Measurements from ENCODE around the gene EDAR. TPM values are rescaled to one million over a fixed set of nuclear protein-coding genes. Genes with fewer than 3 reads are reported as not detected.

Gene EDAR
- total RNA-seq, 2 donors from 2014 or later, result not detected

- H3K36me3 Mint-ChIP-seq (ENCODE audit: low read depth), result no peaks in the 10 kb centered on the region
- TF ChIP-seq, protein P1, sequence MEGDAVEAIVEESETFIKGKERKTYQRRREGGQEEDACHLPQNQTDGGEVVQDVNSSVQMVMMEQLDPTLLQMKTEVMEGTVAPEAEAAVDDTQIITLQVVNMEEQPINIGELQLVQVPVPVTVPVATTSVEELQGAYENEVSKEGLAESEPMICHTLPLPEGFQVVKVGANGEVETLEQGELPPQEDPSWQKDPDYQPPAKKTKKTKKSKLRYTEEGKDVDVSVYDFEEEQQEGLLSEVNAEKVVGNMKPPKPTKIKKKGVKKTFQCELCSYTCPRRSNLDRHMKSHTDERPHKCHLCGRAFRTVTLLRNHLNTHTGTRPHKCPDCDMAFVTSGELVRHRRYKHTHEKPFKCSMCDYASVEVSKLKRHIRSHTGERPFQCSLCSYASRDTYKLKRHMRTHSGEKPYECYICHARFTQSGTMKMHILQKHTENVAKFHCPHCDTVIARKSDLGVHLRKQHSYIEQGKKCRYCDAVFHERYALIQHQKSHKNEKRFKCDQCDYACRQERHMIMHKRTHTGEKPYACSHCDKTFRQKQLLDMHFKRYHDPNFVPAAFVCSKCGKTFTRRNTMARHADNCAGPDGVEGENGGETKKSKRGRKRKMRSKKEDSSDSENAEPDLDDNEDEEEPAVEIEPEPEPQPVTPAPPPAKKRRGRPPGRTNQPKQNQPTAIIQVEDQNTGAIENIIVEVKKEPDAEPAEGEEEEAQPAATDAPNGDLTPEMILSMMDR (conservative IDR thresholded peaks at IDR 0.05), result no peak
- H3K4me3 Mint-ChIP-seq, result no peak overlapping the region
- no peak overlapping the region for H3K4me3 ChIP-seq (ENCODE audit: low read length)
- 91 to 100% methylated on average over 2 to 5 of the region's 5 CpGs for WGBS, 2 experiments (ENCODE audit: insufficient coverage in 1 of 2, insufficient read length in 1 of 2)
- peaks cover 12% of the 10 kb centered on the region for H3K4me1 Mint-ChIP-seq
- H3K4me1 ChIP-seq (ENCODE audit: control insufficient read depth, insufficient read depth, low read length), result no peaks in the 10 kb centered on the region
- no peaks in the 10 kb centered on the region for H3K9me3 Mint-ChIP-seq
- no peaks in the 10 kb centered on the region for H3K9me3 ChIP-seq (ENCODE audit: control insufficient read depth, low read length)
- H3K27me3 Mint-ChIP-seq (ENCODE audit: insufficient read depth), result no peaks in the 10 kb centered on the region
- H3K27ac Mint-ChIP-seq, result no peak overlapping the region
- no peaks in the 10 kb centered on the region for H3K27me3 ChIP-seq (ENCODE audit: control insufficient read depth, insufficient read depth, low read length, poor library complexity, severe bottlenecking)
- peak; percentile 10 for DNase-seq
- H3K36me3 ChIP-seq (ENCODE audit: control insufficient read depth, insufficient read depth, low read length), result no peaks in the 10 kb centered on the region
- no peak overlapping the region for H3K9ac ChIP-seq (ENCODE audit: extremely low read depth, low read length, poor library complexity, severe bottlenecking)
- no peak overlapping the region for H3K27ac ChIP-seq (ENCODE audit: low read depth, low read length)
Measured at GRCh38 chr2:108912629-108912902, 76.5 kb downstream of the EDAR start.

DNA sequence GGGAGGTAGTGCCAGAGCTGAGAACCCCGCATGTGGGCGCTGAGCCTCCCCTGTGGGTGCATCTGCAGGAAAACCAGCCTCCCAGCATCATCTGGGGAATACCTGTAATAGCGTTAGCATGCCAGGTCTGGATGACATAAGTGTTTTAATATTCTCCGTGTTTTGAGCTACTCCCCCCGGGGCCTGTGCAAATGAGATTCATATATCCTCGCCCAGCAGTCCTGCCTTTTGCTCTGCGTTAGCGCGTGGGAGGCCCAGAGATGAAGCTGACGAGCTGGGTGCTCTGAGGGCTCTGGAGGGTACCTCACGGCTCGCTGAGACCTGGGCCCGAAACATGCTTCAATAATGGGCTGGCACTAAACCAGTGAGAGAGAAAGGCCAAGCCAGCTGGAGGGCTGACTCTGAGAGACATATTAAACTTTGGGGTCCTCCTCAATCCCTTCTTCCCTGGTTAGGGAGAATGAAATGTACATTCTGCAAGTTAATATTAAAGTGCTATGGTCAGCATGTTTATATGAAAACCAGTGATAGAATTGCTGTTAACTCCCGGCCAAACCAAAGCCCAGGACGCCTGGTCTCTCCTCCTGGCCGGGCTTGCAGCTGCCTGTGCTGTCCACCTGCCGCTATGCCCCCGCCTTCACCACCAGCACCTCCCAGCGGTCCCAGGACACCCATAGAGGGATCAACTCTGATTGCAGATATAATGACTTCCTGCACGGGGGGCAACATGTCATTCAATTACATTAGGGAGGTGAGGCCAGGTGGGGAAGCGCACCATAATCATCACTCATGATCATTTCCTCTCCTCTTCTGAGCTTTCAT, 77.0 kb downstream of the EDAR start:
- peak; percentile 34 for DNase-seq

DNA sequence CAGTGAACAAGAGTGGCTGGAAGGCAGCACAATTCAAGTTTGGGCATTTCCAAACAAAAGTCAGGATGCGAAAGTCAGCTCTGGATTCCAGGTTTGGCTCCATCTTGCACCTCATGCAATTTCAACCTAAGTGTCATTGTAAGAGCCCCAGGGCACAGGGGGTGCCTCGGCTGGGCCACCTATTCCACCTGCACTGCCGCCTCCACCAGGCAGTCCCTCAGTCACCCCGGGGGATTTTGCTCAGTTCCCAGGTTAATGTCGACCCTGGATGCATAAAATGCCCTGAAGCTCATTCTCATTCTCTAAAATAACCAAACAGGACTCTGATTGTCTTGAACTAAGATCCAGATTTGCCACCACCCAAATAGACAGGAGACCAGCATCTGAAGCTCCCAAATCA, 77.6 kb downstream of the EDAR start:
- Mint-ChIP-seq H3K9me3 (no peaks in the 10 kb centered on the region), H3K36me3 (ENCODE audit: low read depth) (no peaks in the 10 kb centered on the region), H3K27ac (no peak overlapping the region), H3K27me3 (ENCODE audit: insufficient read depth) (no peaks in the 10 kb centered on the region), H3K4me3 (no peak overlapping the region), H3K4me1 (peaks cover 12% of the 10 kb centered on the region)
- H3K4me3 ChIP-seq (ENCODE audit: low read length), result no peak overlapping the region
- H3K9me3 ChIP-seq (ENCODE audit: control insufficient read depth, low read length), result no peaks in the 10 kb centered on the region
- WGBS, 2 experiments (ENCODE audit: insufficient coverage in 1 of 2, insufficient read length in 1 of 2), result 90 to 95% methylated on average over 5 of the region's 5 CpGs
- no peaks in the 10 kb centered on the region for H3K27me3 ChIP-seq (ENCODE audit: control insufficient read depth, insufficient read depth, low read length, poor library complexity, severe bottlenecking)
- no peaks in the 10 kb centered on the region for H3K4me1 ChIP-seq (ENCODE audit: control insufficient read depth, insufficient read depth, low read length)
- no peaks in the 10 kb centered on the region for H3K36me3 ChIP-seq (ENCODE audit: control insufficient read depth, insufficient read depth, low read length)
- DNase-seq, result no peak
- no peak overlapping the region for H3K9ac ChIP-seq (ENCODE audit: extremely low read depth, low read length, poor library complexity, severe bottlenecking)
- TF ChIP-seq, protein P1 (conservative IDR thresholded peaks at IDR 0.05), result no peak
- H3K27ac ChIP-seq (ENCODE audit: low read depth, low read length), result no peak overlapping the region

More for the DNA sequence above, 77.0 kb downstream of the EDAR start:
- no peak overlapping the region for H3K4me3 ChIP-seq (ENCODE audit: low read length)
- H3K9me3 Mint-ChIP-seq, result no peaks in the 10 kb centered on the region
- H3K9ac ChIP-seq (ENCODE audit: extremely low read depth, low read length, poor library complexity, severe bottlenecking), result no peak overlapping the region
- H3K27me3 ChIP-seq (ENCODE audit: control insufficient read depth, insufficient read depth, low read length, poor library complexity, severe bottlenecking), result no peaks in the 10 kb centered on the region
- H3K9me3 ChIP-seq (ENCODE audit: control insufficient read depth, low read length), result no peaks in the 10 kb centered on the region
- H3K4me1 ChIP-seq (ENCODE audit: control insufficient read depth, insufficient read depth, low read length), result no peaks in the 10 kb centered on the region
- no peaks in the 10 kb centered on the region for H3K36me3 Mint-ChIP-seq (ENCODE audit: low read depth)
- H3K4me3 Mint-ChIP-seq, result no peak overlapping the region
- peaks cover 12% of the 10 kb centered on the region for H3K4me1 Mint-ChIP-seq
- no peak overlapping the region for H3K27ac ChIP-seq (ENCODE audit: low read depth, low read length)
- TF ChIP-seq, protein P1 (conservative IDR thresholded peaks at IDR 0.05), result no peak
- no peaks in the 10 kb centered on the region for H3K27me3 Mint-ChIP-seq (ENCODE audit: insufficient read depth)
- H3K36me3 ChIP-seq (ENCODE audit: control insufficient read depth, insufficient read depth, low read length), result no peaks in the 10 kb centered on the region
- 80 to 86% methylated on average over 14 to 21 of the region's 21 CpGs for WGBS, 2 experiments (ENCODE audit: insufficient coverage in 1 of 2, insufficient read length in 1 of 2)
- H3K27ac Mint-ChIP-seq, result no peak overlapping the region
